MM.1S (cell line): ENCODE measurements around the gene ADIPOR2.

ENCODE experiments used
- DNase-seq: peaks from one replicate; pipeline ENCODE4 v3.0.0-alpha.2; 2015
- H2AFZ ChIP-seq: fragments of 300-600 bp; sonication (generic); 2 replicates; pipeline ENCODE4 v1.6.0; 2016; ENCODE audit warnings: antibody characterized with exemption, low read length
- H3F3A ChIP-seq: fragments of 300-600 bp; sonication (generic); 2 replicates; pipeline ENCODE4 v1.6.1; 2016; ENCODE audit warnings: mild to moderate bottlenecking, antibody characterized with exemption, low read length, moderate library complexity, mixed read lengths; ENCODE audit not compliant: insufficient read depth
- H3K27ac ChIP-seq: fragments of 300-600 bp; sonication (generic); 2 replicates; pipeline ENCODE4 v1.5.1; 2016; ENCODE audit warnings: mild to moderate bottlenecking, low read length
- H3K27me3 ChIP-seq: fragments of 300-600 bp; sonication (generic); replicated peaks from 2 replicates; pipeline ENCODE4 v1.6.0; 2016; ENCODE audit warnings: low read length; ENCODE audit not compliant: insufficient read depth
- H3K36me3 ChIP-seq: fragments of 300-600 bp; sonication (generic); replicated peaks from 2 replicates; pipeline ENCODE4 v1.6.1; 2016; ENCODE audit warnings: mild to moderate bottlenecking, low read length, mixed read lengths; ENCODE audit not compliant: insufficient read depth
- H3K4me1 ChIP-seq: fragments of 300-600 bp; sonication (generic); 2 replicates; pipeline ENCODE4 v1.6.1; 2016; ENCODE audit warnings: low read length, mixed read lengths
- H3K4me2 ChIP-seq: fragments of 300-600 bp; sonication (generic); 2 replicates; pipeline ENCODE4 v1.6.0; 2016; ENCODE audit warnings: low read depth, low read length
- H3K4me3 ChIP-seq: fragments of 300-600 bp; sonication (generic); 2 replicates; pipeline ENCODE4 v1.5.1; 2016; ENCODE audit warnings: low read length, mixed read lengths
- H3K79me2 ChIP-seq: fragments of 300-600 bp; sonication (generic); 2 replicates; pipeline ENCODE4 v1.6.1; 2016; ENCODE audit warnings: mixed run types, low read length, mixed read lengths
- H3K9ac ChIP-seq: fragments of 300-600 bp; sonication (generic); 2 replicates; pipeline ENCODE4 v1.6.1; 2016; ENCODE audit warnings: low read length, mixed read lengths
- H3K9me2 ChIP-seq: fragments of 300-600 bp; sonication (generic); replicated peaks from 2 replicates; pipeline ENCODE4 v1.6.1; 2016; ENCODE audit warnings: mild to moderate bottlenecking, low read length, mixed read lengths; ENCODE audit not compliant: insufficient read depth
- H3K9me3 ChIP-seq: fragments of 300-600 bp; sonication (generic); replicated peaks from 2 replicates; pipeline ENCODE4 v1.6.1; 2016; ENCODE audit warnings: mild to moderate bottlenecking, low read length, mixed read lengths; ENCODE audit not compliant: insufficient read depth
- H4K20me1 ChIP-seq: fragments of 300-600 bp; sonication (generic); 2 replicates; pipeline ENCODE4 v1.6.1; 2016; ENCODE audit warnings: mild to moderate bottlenecking, low read length, moderate library complexity, mixed read lengths; ENCODE audit not compliant: insufficient read depth
- EZH2 ChIP-seq: fragments of 300-600 bp; sonication (generic); optimal IDR thresholded peaks from 2 replicates; pipeline ENCODE3; 2017; ENCODE audit warnings: low read depth, mild to moderate bottlenecking, antibody characterized with exemption, low read length, mixed read lengths
- EZH2phosphoT487 ChIP-seq: fragments of 300-600 bp; sonication (generic); IDR thresholded peaks from 2 replicates; pipeline ENCODE4 v1.6.1; 2018; ENCODE audit warnings: antibody characterized with exemption, low read length
- TF ChIP-seq, protein P1 (sequence below): fragments of 300-600 bp; sonication (generic); IDR thresholded peaks from 2 replicates; pipeline ENCODE4 v1.5.1; 2016; ENCODE audit warnings: antibody characterized with exemption, low read length, mixed read lengths

ADIPOR2 gene

DNA sequence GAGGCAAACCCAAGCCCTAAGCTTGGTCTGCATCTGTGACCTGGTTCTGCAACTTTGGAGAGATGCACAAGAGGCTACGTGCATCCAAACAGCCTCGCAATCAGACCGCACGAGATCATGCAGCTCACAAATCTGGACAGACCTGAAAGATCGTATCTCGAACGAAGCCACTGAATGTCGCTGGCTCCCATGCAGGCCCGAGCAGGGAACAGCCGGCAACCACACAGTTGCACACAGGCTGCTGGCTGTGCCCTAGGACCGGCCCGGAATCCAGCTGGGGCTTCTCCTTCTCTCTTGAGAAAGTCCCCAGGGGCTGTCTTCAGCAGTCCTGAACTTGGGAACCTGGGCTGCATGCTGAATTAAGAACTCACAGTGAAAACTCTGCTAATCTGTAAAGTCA is 34.0 kb upstream of the ADIPOR2 start:
- Histone ChIP-seq H3K4me3 (no peak overlapping the region), H4K20me1 (no peaks in the 10 kb centered on the region), H3K9me3 (no peaks in the 10 kb centered on the region), H3K27me3 (no peaks in the 10 kb centered on the region), H3K27ac (no peak overlapping the region), H3K4me2 (no peak overlapping the region), H3K79me2 (no peaks in the 10 kb centered on the region), H2AFZ (no peak overlapping the region), H3K36me3 (no peaks in the 10 kb centered on the region), H3F3A (peaks cover 22% of the 10 kb centered on the region), H3K9me2 (no peaks in the 10 kb centered on the region), H3K4me1 (no peaks in the 10 kb centered on the region), H3K9ac (no peak overlapping the region)
- DNase-seq = no peak
- TF ChIP-seq EZH2 (no peak), EZH2phosphoT487 (no peak)
- TF ChIP-seq, protein P1, sequence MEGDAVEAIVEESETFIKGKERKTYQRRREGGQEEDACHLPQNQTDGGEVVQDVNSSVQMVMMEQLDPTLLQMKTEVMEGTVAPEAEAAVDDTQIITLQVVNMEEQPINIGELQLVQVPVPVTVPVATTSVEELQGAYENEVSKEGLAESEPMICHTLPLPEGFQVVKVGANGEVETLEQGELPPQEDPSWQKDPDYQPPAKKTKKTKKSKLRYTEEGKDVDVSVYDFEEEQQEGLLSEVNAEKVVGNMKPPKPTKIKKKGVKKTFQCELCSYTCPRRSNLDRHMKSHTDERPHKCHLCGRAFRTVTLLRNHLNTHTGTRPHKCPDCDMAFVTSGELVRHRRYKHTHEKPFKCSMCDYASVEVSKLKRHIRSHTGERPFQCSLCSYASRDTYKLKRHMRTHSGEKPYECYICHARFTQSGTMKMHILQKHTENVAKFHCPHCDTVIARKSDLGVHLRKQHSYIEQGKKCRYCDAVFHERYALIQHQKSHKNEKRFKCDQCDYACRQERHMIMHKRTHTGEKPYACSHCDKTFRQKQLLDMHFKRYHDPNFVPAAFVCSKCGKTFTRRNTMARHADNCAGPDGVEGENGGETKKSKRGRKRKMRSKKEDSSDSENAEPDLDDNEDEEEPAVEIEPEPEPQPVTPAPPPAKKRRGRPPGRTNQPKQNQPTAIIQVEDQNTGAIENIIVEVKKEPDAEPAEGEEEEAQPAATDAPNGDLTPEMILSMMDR = no peak

DNA sequence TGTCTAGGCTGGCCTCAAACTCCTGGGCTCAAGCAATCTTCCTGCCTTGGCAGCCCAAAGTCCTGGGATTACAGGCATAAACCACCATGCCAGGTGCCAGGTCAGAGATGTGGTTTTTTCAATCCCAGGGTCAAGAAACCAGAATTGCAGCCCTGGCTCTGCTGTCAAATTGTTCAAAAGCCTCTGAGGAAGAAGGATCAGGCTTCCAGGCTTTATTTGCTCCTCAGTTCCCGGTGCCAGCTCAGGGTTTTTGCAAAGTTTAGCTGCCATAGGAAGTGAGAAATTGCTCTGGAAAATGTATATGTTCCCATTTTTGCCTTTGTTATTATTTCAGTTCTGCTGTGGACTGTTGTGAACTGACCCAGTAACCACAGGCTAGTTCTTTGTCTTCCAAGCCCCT is 33.2 kb upstream of the ADIPOR2 start:
- Histone ChIP-seq H3K9me2 (no peaks in the 10 kb centered on the region), H3K79me2 (no peaks in the 10 kb centered on the region), H2AFZ (no peak overlapping the region), H3K4me2 (no peak overlapping the region), H3K9ac (no peak overlapping the region), H3K4me3 (no peak overlapping the region), H3F3A (peaks cover 22% of the 10 kb centered on the region), H3K4me1 (no peaks in the 10 kb centered on the region), H4K20me1 (no peaks in the 10 kb centered on the region), H3K36me3 (no peaks in the 10 kb centered on the region), H3K9me3 (no peaks in the 10 kb centered on the region), H3K27me3 (no peaks in the 10 kb centered on the region), H3K27ac (no peak overlapping the region)
- no peak for DNase-seq
- TF ChIP-seq EZH2phosphoT487 (no peak), EZH2 (no peak)
- TF ChIP-seq, protein P1 = no peak

DNA sequence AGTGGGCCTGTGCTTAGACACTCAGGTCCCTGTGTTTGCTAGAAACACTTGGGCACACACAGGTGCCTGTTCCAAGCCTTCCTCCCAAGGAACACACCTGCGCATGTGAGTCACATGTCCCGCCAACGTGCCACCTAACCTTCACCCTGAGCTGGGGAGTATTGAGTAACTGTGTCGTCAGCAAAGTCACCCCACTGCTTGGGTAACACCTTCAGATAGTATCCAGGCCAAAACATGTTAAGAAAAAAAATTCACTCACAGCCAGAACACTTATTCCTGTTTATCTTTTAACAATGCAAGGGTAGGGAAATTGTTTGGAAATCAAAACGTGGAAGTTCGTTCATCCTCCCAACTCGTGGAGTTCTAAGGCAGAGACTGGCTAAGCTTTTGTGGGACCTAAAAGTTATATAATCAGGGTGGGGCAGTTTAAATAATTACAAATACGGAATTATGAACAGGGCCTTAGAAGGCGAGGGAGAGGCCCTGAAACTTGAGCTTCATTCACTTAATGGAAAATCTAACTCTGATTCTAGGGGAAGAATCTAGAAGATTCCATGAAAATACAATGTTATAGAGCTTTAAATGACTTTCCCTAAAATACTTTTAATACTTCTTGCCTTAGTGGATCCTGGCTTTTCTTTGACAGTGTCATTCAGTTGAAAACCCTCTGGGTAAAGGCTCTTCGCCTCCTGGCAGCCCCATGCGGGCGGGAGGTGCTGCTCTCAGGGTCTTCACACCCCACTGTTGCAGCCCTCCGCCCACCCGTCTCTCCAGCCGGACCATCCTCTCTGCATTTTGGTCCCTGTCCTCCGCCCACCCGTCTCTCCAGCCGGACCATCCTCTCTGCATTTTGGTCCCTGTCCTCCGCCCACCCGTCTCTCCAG is 30.3 kb upstream of the ADIPOR2 start:
- no peaks in the 10 kb centered on the region for H3K79me2 ChIP-seq
- no peaks in the 10 kb centered on the region for H3K9me2 ChIP-seq
- H3K4me2 ChIP-seq = no peak overlapping the region
- H4K20me1 ChIP-seq = no peaks in the 10 kb centered on the region
- H3K9me3 ChIP-seq = no peaks in the 10 kb centered on the region
- no peaks in the 10 kb centered on the region for H3K36me3 ChIP-seq
- TF ChIP-seq EZH2phosphoT487 = no peak
- TF ChIP-seq, protein P1 = no peak
- no peak for TF ChIP-seq EZH2
- no peak overlapping the region for H3K9ac ChIP-seq
- H3K27ac ChIP-seq = peak overlapping the region; percentile 1; the same call in 1 of the 2 replicates
- peaks cover 31% of the 10 kb centered on the region for H3F3A ChIP-seq
- peaks cover 12% of the 10 kb centered on the region for H3K4me1 ChIP-seq
- peak; percentile 30 for DNase-seq
- no peak overlapping the region for H3K4me3 ChIP-seq
- no peak overlapping the region for H2AFZ ChIP-seq
- H3K27me3 ChIP-seq = no peaks in the 10 kb centered on the region
